ENCODE results near the gene CCDC80.

The CCDC80 gene

GRCh38 chr3:112675349-112675748 lies 34.4 kb upstream of the CCDC80 start:
- TF ChIP-seq CTCF (IDR thresholded peaks at IDR 0.05), result no peak

DNA sequence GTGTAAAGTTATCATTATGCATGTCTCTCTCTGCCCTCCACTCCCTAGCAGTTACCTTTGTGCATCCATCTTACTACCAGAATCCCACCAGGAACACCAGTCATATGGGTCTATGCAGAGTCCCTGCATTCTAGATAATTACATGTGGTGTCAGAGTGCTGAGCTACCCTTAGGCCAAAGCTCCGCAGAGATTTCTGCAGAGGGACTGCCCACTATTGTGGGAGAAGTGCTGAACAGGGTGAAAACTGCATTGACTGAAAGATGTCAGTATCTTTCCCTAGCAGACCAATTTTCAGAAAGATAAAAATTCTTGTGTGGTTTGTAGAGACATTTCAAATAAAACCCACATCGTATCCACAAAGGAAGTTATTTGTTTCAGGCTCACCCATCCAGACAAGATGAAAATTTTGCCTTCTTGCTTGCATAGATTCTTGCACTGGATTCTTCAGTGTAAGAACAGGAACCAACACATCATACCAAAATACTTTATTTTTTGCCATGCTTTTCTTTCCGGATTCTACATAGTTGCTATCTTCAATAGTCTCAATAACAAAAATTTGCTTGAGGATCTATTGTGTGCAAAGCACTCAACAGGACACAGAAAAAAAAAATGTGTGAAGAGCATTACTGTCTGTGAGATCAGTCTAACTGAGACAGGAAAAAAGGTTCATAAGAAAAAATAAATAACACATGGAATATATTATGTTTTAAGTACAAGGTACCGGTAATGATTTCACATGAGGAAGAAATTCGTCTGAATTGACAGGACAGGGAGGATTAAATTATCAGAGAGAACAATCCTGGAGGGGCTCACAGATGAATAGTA lies 32.0 kb upstream of the CCDC80 start:
- TF ChIP-seq CTCF (IDR thresholded peaks at IDR 0.05), result no peak

DNA sequence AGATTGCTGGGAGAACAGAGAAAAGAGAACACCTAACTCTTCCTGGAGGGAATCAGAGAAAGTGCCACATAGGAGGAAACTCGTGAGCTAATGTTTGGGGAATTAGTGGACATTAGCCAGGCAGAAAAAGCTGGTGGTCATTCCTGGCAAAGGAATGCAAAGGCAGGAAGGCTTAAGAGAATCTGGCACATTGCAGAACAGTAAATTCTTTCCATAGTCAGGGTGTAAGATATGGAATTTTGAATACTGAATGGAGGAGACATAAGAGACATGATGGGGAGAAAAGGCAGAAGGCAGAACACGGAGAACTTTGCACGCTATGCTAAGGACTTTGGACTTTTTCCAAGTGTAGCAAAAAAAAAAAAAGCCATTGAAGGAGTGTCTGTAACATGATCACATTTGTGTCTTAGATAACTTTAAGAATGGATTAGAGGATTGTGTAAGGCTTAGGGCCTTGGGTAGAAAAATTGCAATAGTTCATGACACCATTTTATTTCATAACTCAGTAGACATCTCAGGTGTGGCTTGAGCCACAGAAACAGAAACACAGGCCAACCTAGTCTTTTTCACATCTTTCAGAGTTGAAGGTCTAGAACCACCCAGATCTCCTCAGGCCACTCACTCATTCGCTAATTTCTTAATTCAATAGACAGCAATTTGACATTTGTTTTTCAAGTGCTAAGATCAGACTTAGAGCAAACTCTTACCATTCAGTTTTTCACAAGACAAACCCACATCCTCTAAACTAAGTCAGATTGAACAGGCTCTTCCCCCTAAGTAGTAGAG lies 31.2 kb upstream of the CCDC80 start:
- no peak for TF ChIP-seq CTCF (IDR thresholded peaks at IDR 0.05)

GRCh38 chr3:112670824-112671223 lies 29.9 kb upstream of the CCDC80 start:
- TF ChIP-seq CTCF (IDR thresholded peaks at IDR 0.05), result no peak

DNA sequence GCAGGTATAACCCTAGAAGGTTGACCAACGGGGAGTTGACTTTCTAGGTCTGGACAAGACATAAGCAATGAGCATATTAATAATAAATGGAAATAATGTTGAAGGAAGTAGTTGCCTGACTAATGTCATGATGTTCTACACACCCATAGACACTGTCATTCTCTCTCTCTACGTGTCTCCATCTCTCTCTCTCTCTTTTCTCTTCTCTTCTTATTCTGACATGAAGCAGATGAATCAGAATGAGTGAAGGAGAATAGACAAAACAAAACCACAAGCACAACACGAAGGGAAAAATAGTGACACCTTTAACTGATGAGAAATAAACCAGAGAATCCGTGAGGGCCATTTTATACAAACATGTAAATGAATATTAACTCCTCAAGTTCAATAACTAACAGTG lies 26.7 kb upstream of the CCDC80 start:
- TF ChIP-seq CTCF (IDR thresholded peaks at IDR 0.05), result no peak

- no peak for TF ChIP-seq CTCF (IDR thresholded peaks at IDR 0.05)
These were observed 15.1 kb upstream of the CCDC80 start for GRCh38 chr3:112656043-112656442.

- no peak for TF ChIP-seq CTCF (IDR thresholded peaks at IDR 0.05)
These were observed 14.0 kb upstream of the CCDC80 start for GRCh38 chr3:112654979-112655378.

All from LNCAP (cell line).